ENCODE results near the gene CAPG.

The CAPG gene

GRCh38 chr2:85356186-85356585 lies 54.0 kb downstream of the CAPG start:
- DNase-seq: no peak

- DNase-seq: no peak
These were observed 54.6 kb downstream of the CAPG start for GRCh38 chr2:85355521-85355920.

GRCh38 chr2:85355073-85355410 lies 55.1 kb downstream of the CAPG start:
- no peak for DNase-seq

GRCh38 chr2:85354286-85355072 lies 55.7 kb downstream of the CAPG start, which contains the start of the genes ELMOD3 and RETSAT:
Gene ELMOD3, plus strand, starts transcription at chr2:85354769. Its CDS starts 2,430 bp downstream, at chr2:85357199.
Gene RETSAT, minus strand, starts transcription at chr2:85354528. Its CDS starts 21 bp downstream, at chr2:85354507.
- peak; percentile 100 for DNase-seq

- no peak for DNase-seq
These were observed 56.3 kb downstream of the CAPG start for GRCh38 chr2:85353876-85354285.

GRCh38 chr2:85347599-85347998 lies 62.6 kb downstream of the CAPG start:
- no peak for DNase-seq
